ENCODE data around the gene NT5C3A. TPM values are rescaled to one million over a fixed set of nuclear protein-coding genes. Genes with fewer than 3 reads are reported as not detected.

Gene NT5C3A
- total and polyA plus RNA-seq, 2 experiments from 2014 or later = 22.5 to 40.4 TPM

DNA sequence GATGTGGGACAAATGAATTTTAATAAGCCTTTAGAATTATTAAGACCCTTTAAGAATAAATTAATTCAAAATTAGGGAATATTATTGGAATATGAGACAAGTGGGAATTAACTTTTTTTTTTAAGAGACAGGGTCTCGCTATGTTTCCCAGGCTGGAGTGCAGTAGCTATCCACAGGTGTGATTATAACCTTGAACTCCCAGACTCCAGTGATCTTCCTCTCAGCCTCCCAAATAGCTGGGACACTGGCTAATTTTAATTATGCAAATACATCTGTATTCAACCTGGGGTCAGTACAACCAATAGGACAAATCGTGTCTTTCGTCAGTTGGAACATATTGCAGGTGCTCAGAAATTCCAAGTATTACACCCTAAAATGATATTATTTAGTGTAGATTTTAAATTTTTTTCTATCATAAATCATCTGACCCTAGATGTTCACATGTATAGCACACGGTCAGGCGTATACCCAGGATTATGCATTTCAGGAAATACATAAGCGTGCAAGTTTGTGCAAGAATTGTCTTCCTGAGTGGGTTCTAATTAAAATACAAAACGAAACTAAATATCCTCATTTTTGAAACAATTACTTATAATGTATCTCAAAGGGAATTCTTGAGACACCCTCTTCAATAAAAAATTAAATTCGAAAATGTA lies 1.2 kb downstream of the NT5C3A start:
- H3K9me2 ChIP-seq (ENCODE audit: insufficient read depth) = no peaks in the 10 kb centered on the region
- WGBS, 2 experiments (ENCODE audit: low coverage in 1 of 2, low lambda C conversion rate in 2 of 2, missing lambda C conversion rate in 2 of 2) = 22 to 26% methylated on average over 8 of the region's 8 CpGs
- no peaks in the 10 kb centered on the region for H3K27me3 ChIP-seq (replicated peaks; ENCODE audit: insufficient read depth)
- H3K4me3 ChIP-seq = peak overlapping the region; percentile 90
- peak overlapping the region; percentile 89 for H3K4me2 ChIP-seq (ENCODE audit: unreplicated experiment)
- in situ Hi-C loops (cut with MboI) = no loop called here
- no peaks in the 10 kb centered on the region for H4K20me1 ChIP-seq (ENCODE audit: insufficient read depth)
- no peak for TF ChIP-seq EZH2 (IDR thresholded peaks at IDR 0.05; ENCODE audit: insufficient read depth, poor library complexity, severe bottlenecking)
- no peak for TF ChIP-seq EZH2phosphoT487 (IDR thresholded peaks at IDR 0.05; ENCODE audit: insufficient read depth, low read depth)
- peak; percentile 29 for DNase-seq
- H3F3A ChIP-seq (ENCODE audit: insufficient read depth) = 0 out of 2 replicates have a peak, but pooled peaks cover 7% of the 10 kb centered on the region
- peaks cover 14% of the 10 kb centered on the region for H3K4me1 ChIP-seq (ENCODE audit: insufficient read depth)
- H3K36me3 ChIP-seq (ENCODE audit: low read depth) = peaks cover 3% of the 10 kb centered on the region; the same call in 1 of the 2 replicates
- peak overlapping the region; percentile 95 for H2AFZ ChIP-seq
- peak overlapping the region; percentile 91 for H3K9ac ChIP-seq
- peaks cover 72% of the 10 kb centered on the region for H3K79me2 ChIP-seq (ENCODE audit: insufficient read depth)
- H3K9me3 ChIP-seq (ENCODE audit: low read depth) = no peaks in the 10 kb centered on the region
- H3K27ac ChIP-seq = peak overlapping the region; percentile 87

DNA sequence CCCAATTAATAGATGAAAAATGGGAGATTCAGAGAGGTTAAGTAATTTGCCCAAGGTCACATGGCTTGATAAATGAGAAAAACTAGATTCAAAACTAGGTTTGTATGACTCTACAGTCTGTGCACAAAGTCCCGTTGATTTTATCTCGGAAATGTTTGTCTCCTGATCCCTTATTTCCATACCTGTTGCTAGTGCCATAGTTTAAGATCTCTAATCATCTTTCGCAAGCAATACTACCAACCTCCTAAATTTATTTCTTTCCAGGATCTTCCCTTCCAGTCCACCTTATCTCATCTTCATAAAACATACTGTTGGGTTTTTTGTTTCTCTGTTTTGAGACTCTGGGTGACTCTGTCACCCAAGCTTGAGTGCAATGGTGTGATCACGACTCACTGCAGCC lies 2.9 kb downstream of the NT5C3A start:
- DNase-seq = no peak
- H3K27me3 ChIP-seq (replicated peaks; ENCODE audit: insufficient read depth) = no peaks in the 10 kb centered on the region
- no peaks in the 10 kb centered on the region for H4K20me1 ChIP-seq (ENCODE audit: insufficient read depth)
- no peak overlapping the region for H3K9ac ChIP-seq
- no peak for TF ChIP-seq EZH2 (IDR thresholded peaks at IDR 0.05; ENCODE audit: insufficient read depth, poor library complexity, severe bottlenecking)
- TF ChIP-seq EZH2phosphoT487 (IDR thresholded peaks at IDR 0.05; ENCODE audit: insufficient read depth, low read depth) = no peak
- H3K4me1 ChIP-seq (ENCODE audit: insufficient read depth) = peaks cover 15% of the 10 kb centered on the region
- no peaks in the 10 kb centered on the region for H3K9me2 ChIP-seq (ENCODE audit: insufficient read depth)
- 0 out of 2 replicates have a peak, but pooled peaks cover 4% of the 10 kb centered on the region for H3F3A ChIP-seq (ENCODE audit: insufficient read depth)
- no peak overlapping the region for H2AFZ ChIP-seq
- 72 to 76% methylated on average over 4 of the region's 4 CpGs for WGBS, 2 experiments (ENCODE audit: low coverage in 1 of 2, low lambda C conversion rate in 2 of 2, missing lambda C conversion rate in 2 of 2)
- no peaks in the 10 kb centered on the region for H3K36me3 ChIP-seq (ENCODE audit: low read depth)
- in situ Hi-C loops (cut with MboI) = no loop called here
- no peak overlapping the region for H3K4me3 ChIP-seq
- no peaks in the 10 kb centered on the region for H3K9me3 ChIP-seq (ENCODE audit: low read depth)
- peaks cover 90% of the 10 kb centered on the region for H3K79me2 ChIP-seq (ENCODE audit: insufficient read depth)
- no peak overlapping the region for H3K27ac ChIP-seq
- no peak overlapping the region for H3K4me2 ChIP-seq (ENCODE audit: unreplicated experiment)

DNA sequence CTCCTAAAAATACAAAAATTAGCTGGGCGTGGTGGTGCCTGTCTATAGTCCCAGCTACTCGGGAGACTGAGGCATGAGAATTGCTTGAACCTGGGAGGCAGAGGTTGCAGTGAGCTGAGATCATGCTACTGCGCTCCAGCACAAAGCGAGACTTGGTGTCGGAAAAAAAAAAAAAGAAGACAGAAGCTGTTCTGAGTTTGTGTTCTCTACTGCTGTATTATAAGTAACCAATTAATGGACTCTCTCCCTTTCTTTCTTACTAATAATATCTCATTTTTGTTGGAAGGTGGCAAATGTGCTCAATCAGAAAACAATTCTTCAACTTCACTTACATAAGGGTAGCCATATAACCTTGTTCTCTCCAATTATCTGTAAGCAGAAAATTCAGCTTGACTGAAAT lies 7.4 kb downstream of the NT5C3A start:
- Histone ChIP-seq H3K27me3 (replicated peaks; ENCODE audit: insufficient read depth) (no peaks in the 10 kb centered on the region), H3K4me1 (ENCODE audit: insufficient read depth) (peaks cover 14% of the 10 kb centered on the region), H3K9me3 (ENCODE audit: low read depth) (no peaks in the 10 kb centered on the region), H3K4me2 (ENCODE audit: unreplicated experiment) (no peak overlapping the region), H3K79me2 (ENCODE audit: insufficient read depth) (peaks cover 100% of the 10 kb centered on the region), H2AFZ (no peak overlapping the region), H3F3A (ENCODE audit: insufficient read depth) (no peaks in the 10 kb centered on the region), H4K20me1 (ENCODE audit: insufficient read depth) (0 out of 2 replicates have a peak, but pooled peaks cover 5% of the 10 kb centered on the region), H3K4me3 (no peak overlapping the region), H3K27ac (no peak overlapping the region; the same call in 1 of the 2 replicates), H3K9ac (no peak overlapping the region), H3K36me3 (ENCODE audit: low read depth) (no peaks in the 10 kb centered on the region), H3K9me2 (ENCODE audit: insufficient read depth) (no peaks in the 10 kb centered on the region)
- 98% methylated on average over 5 of the region's 5 CpGs for WGBS, 2 experiments (ENCODE audit: low coverage in 1 of 2, low lambda C conversion rate in 2 of 2, missing lambda C conversion rate in 2 of 2)
- no peak for TF ChIP-seq EZH2 (IDR thresholded peaks at IDR 0.05; ENCODE audit: insufficient read depth, poor library complexity, severe bottlenecking)
- no peak for TF ChIP-seq EZH2phosphoT487 (IDR thresholded peaks at IDR 0.05; ENCODE audit: insufficient read depth, low read depth)
- in situ Hi-C loops (cut with MboI) = no loop called here
- no peak for DNase-seq

DNA sequence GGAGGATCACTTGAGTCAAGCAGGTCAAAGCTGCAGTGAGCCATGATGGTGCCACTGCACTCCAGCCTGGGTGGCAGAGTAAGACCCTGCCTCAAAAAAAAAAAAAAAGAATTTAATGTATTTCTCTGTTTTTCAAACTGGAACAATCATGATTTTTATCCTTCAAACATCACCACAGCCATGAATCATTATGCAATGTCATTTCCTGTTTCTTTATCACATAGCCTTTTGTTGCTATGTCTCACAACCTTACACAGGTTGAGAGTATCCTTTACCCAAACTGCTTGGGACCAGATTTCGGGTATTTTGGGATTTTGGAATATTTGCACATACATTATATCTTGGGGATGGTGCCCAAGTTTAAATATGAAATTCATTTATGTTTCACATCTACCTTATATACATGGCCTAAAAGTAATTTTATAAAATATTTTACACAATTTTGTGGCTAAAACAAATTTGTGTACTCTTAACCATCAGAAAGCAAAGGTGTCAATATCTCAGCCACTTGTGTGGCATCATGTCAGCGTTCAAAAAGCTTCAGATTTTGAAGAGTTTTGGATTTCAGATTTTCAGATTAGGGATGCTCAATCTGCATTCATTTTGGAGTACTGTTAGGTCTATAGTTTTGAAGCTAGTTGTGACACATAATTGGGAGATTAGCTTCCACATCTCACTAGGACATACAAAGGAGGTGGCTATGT lies 8.2 kb downstream of the NT5C3A start:
- Histone ChIP-seq H3K9me3 (ENCODE audit: low read depth) (no peaks in the 10 kb centered on the region), H2AFZ (no peak overlapping the region), H3F3A (ENCODE audit: insufficient read depth) (no peaks in the 10 kb centered on the region), H3K4me2 (ENCODE audit: unreplicated experiment) (no peak overlapping the region), H3K27me3 (replicated peaks; ENCODE audit: insufficient read depth) (no peaks in the 10 kb centered on the region), H3K79me2 (ENCODE audit: insufficient read depth) (peaks cover 100% of the 10 kb centered on the region), H4K20me1 (ENCODE audit: insufficient read depth) (0 out of 2 replicates have a peak, but pooled peaks cover 6% of the 10 kb centered on the region), H3K4me3 (no peak overlapping the region), H3K36me3 (ENCODE audit: low read depth) (no peaks in the 10 kb centered on the region), H3K4me1 (ENCODE audit: insufficient read depth) (peaks cover 17% of the 10 kb centered on the region), H3K9ac (no peak overlapping the region), H3K27ac (peak overlapping the region; percentile 23), H3K9me2 (ENCODE audit: insufficient read depth) (no peaks in the 10 kb centered on the region)
- in situ Hi-C loops (cut with MboI) = no loop called here
- peak; percentile 49 for DNase-seq
- 93 to 100% methylated on average over 2 of the region's 2 CpGs for WGBS, 2 experiments (ENCODE audit: low coverage in 1 of 2, low lambda C conversion rate in 2 of 2, missing lambda C conversion rate in 2 of 2)
- no peak for TF ChIP-seq EZH2phosphoT487 (IDR thresholded peaks at IDR 0.05; ENCODE audit: insufficient read depth, low read depth)
- TF ChIP-seq EZH2 (IDR thresholded peaks at IDR 0.05; ENCODE audit: insufficient read depth, poor library complexity, severe bottlenecking) = no peak
